ENCODE data around the gene CDCA3. TPM values are rescaled to one million over a fixed set of nuclear protein-coding genes. Genes with fewer than 3 reads are reported as not detected.
A peak's percentile ranks its signal among the peaks of the same experiment; 100 is the strongest.
"Not testable (repeated sequence)": the region's sequence is repeated elsewhere in the genome, so short reads cannot be mapped to it uniquely, and the experiment has no call there.

CDCA3 gene
- polyA plus RNA-seq, 1 experiment = 11.6 TPM

GRCh38 chr12:6894321-6894720 lies 43.2 kb upstream of the CDCA3 start:
- no peak for DNase-seq (ENCODE audit: low read depth, low spot score)
- POLR2A ChIA-PET = no interaction called here
- H3K27ac ChIP-seq (ENCODE audit: low read depth, low read length) = no peak overlapping the region
- TF ChIP-seq CTCF (IDR thresholded peaks at IDR 0.05; ENCODE audit: low read depth, low read length) = no peak
- H3K27me3 ChIP-seq (ENCODE audit: control insufficient read depth, insufficient read depth, low read length) = no peaks in the 10 kb centered on the region
- no peaks in the 10 kb centered on the region; the same call in 1 of the 2 replicates for H3K9me3 ChIP-seq (ENCODE audit: control insufficient read depth, insufficient read depth, low read length)
- CTCF ChIA-PET = interaction anchor here (1.3 to 1.4 kb wide), 2 partner anchors 22 to 30 kb away, joined by 5 to 6 read pairs; partner anchors contain the start of gene SPSB2
- no peak overlapping the region for H3K4me3 ChIP-seq (ENCODE audit: low read depth, low read length)

GRCh38 chr12:6892683-6893082 lies 41.6 kb upstream of the CDCA3 start:
- DNase-seq (ENCODE audit: low read depth, low spot score); H3K4me3 ChIP-seq (ENCODE audit: low read depth, low read length); H3K9me3 ChIP-seq (ENCODE audit: control insufficient read depth, insufficient read depth, low read length); H3K27ac ChIP-seq (ENCODE audit: low read depth, low read length); H3K27me3 ChIP-seq (ENCODE audit: control insufficient read depth, insufficient read depth, low read length); POLR2A ChIA-PET: not testable (repeated sequence)
- CTCF ChIA-PET = interaction anchor here (2.0 to 2.8 kb wide), 2 partner anchors 13 to 22 kb away, joined by 21 to 50 read pairs; partner anchors contain the start of genes LRRC23 and SPSB2

- POLR2A ChIA-PET = interaction anchor here (0.6 to 2.0 kb wide), 15 partner anchors 9 to 169 kb away, joined by 3 to 35 read pairs (median 4); partner anchors contain the start of genes C12orf57, C1S, GPR162 and LRRC23
- no peak for DNase-seq (ENCODE audit: low read depth, low spot score)
Measured at GRCh38 chr12:6891646-6892001, 40.5 kb upstream of the CDCA3 start.

GRCh38 chr12:6890789-6891645 lies 39.9 kb upstream of the CDCA3 start:
- peak overlapping the region; percentile 94 for H3K27ac ChIP-seq (ENCODE audit: low read depth, low read length)
- peak overlapping the region; percentile 59 for H3K4me3 ChIP-seq (ENCODE audit: low read depth, low read length)
- no peaks in the 10 kb centered on the region; the same call in 1 of the 2 replicates for H3K9me3 ChIP-seq (ENCODE audit: control insufficient read depth, insufficient read depth, low read length)
- no peaks in the 10 kb centered on the region for H3K27me3 ChIP-seq (ENCODE audit: control insufficient read depth, insufficient read depth, low read length)
- peak; percentile 91 for DNase-seq (ENCODE audit: low read depth, low spot score)
- POLR2A ChIA-PET = interaction anchor here (0.6 to 2.0 kb wide), 16 partner anchors 9 to 217 kb away, joined by 3 to 35 read pairs (median 4); partner anchors contain the start of genes C12orf57, C1S, GPR162 and LRRC23
- peak; percentile 70 for TF ChIP-seq CTCF (IDR thresholded peaks at IDR 0.05; ENCODE audit: low read depth, low read length)
- CTCF ChIA-PET = interaction anchor here (0.6 to 2.8 kb wide), 18 partner anchors 8 to 822 kb away, joined by 3 to 50 read pairs (median 5); partner anchors contain the start of genes LRRC23, SPSB2 and USP5

More at GRCh38 chr12:6891646-6892001, 40.5 kb upstream of the CDCA3 start:
- TF ChIP-seq CTCF (IDR thresholded peaks at IDR 0.05; ENCODE audit: low read depth, low read length) = no peak
- no peaks in the 10 kb centered on the region for H3K27me3 ChIP-seq (ENCODE audit: control insufficient read depth, insufficient read depth, low read length)
- H3K9me3 ChIP-seq (ENCODE audit: control insufficient read depth, insufficient read depth, low read length) = no peaks in the 10 kb centered on the region; the same call in 1 of the 2 replicates
- H3K27ac ChIP-seq (ENCODE audit: low read depth, low read length) = peak overlapping the region; percentile 89
- peak overlapping the region; percentile 59 for H3K4me3 ChIP-seq (ENCODE audit: low read depth, low read length)
- CTCF ChIA-PET = interaction anchor here (0.6 to 2.8 kb wide), 16 partner anchors 8 to 822 kb away, joined by 3 to 50 read pairs (median 6); partner anchors contain the start of genes LRRC23, SPSB2 and USP5

GRCh38 chr12:6889775-6890573 lies 38.9 kb upstream of the CDCA3 start:
- CTCF ChIA-PET = interaction anchor here (0.9 kb wide), 1 partner anchor 20 kb away, joined by 3 read pairs; no protein-coding TSS in a partner anchor
- not testable (repeated sequence) for H3K9me3 ChIP-seq (ENCODE audit: control insufficient read depth, insufficient read depth, low read length); H3K4me3 ChIP-seq (ENCODE audit: low read depth, low read length); H3K27me3 ChIP-seq (ENCODE audit: control insufficient read depth, insufficient read depth, low read length); DNase-seq (ENCODE audit: low read depth, low spot score)
- POLR2A ChIA-PET = interaction anchor here (1.0 kb wide), 1 partner anchor 9 kb away, joined by 3 read pairs; no protein-coding TSS in a partner anchor
- peak overlapping the region; percentile 94 for H3K27ac ChIP-seq (ENCODE audit: low read depth, low read length)

GRCh38 chr12:6888794-6889193 lies 37.7 kb upstream of the CDCA3 start:
- H3K27me3 ChIP-seq (ENCODE audit: control insufficient read depth, insufficient read depth, low read length); DNase-seq (ENCODE audit: low read depth, low spot score); H3K9me3 ChIP-seq (ENCODE audit: control insufficient read depth, insufficient read depth, low read length); POLR2A ChIA-PET; H3K4me3 ChIP-seq (ENCODE audit: low read depth, low read length); H3K27ac ChIP-seq (ENCODE audit: low read depth, low read length): not testable (repeated sequence)
- CTCF ChIA-PET = interaction anchor here (0.9 kb wide), 1 partner anchor 19 kb away, joined by 3 read pairs; no protein-coding TSS in a partner anchor
